Measurements from ENCODE around the gene MED9. TPM values are rescaled to one million over a fixed set of nuclear protein-coding genes. Genes with fewer than 3 reads are reported as not detected.

The MED9 gene
- total RNA-seq, 2 donors from 2014 or later, result 7.0 to 8.8 TPM

DNA sequence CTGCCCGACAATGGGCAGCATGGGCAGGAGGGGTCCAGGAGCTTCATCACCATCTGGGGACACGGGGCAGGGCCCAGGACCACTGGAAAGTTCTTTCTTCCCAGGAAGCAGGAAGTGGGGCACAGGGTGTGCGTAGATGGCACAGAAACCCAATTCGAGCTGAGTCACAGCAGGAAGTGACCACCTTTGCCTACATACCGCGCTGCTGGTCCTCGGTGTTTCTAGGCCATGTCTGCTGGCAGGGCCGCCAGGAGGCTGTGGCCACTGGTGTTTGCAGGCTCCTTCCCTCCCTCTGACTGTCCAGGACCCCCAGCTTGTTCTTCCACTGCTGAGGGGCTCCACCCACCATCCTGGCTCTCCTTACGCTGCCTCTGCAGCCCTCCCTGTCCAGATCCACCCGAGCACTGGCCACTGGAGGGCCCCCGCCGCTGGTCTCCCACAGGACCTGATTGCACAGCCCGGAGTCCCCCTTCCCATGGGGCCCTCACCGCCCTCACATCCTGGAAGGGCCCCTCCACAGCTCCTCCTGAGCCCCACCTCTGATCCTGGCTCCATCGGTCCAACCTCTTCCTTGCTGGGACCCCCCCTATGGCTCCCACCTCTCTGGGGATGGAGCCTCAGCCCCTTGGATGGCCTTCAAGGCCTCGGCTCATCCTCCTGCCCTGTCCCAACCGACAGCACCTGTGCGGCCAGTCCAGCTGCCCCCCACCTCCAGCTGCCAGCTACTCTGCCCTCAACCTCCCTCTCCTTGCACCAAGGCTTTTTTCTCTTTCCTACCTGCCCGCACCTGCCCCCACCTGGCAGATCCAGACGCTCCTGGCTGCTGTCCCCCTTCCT is 33.9 kb downstream of the MED9 start:
- intact Hi-C loops (cut with DNase I), result no loop called here
- peak; percentile 65 for DNase-seq (ENCODE audit: low spot score)

GRCh38 chr17:17511293-17511741 is 34.5 kb downstream of the MED9 start:
- DNase-seq (ENCODE audit: low spot score), result peak; percentile 81
- intact Hi-C loops (cut with DNase I), result no loop called here

GRCh38 chr17:17511881-17512858 is 35.4 kb downstream of the MED9 start:
- intact Hi-C loops (cut with DNase I), result no loop called here
- DNase-seq (ENCODE audit: low spot score), result peak; percentile 80

DNA sequence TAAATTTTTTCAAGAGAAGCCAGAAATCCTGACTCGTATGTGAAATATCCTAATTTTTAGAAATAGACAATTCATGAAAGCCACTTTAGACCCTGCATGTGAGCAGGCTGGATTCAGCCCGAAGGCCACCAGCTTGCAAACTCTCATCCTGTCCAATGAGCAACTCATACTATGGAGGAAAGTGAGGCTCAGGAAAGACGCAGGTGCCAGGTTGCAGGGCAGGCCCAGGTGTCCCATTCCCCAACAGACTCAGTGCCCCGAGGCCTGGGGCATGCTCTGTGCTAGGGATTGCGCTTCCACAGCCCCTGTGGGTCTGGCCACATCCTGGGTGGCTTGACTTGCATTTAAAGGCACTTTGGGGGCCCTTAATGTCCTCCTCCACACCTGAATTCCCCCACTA is 36.1 kb downstream of the MED9 start:
- intact Hi-C loops (cut with DNase I), result no loop called here
- peak; percentile 66 for DNase-seq (ENCODE audit: low spot score)

DNA sequence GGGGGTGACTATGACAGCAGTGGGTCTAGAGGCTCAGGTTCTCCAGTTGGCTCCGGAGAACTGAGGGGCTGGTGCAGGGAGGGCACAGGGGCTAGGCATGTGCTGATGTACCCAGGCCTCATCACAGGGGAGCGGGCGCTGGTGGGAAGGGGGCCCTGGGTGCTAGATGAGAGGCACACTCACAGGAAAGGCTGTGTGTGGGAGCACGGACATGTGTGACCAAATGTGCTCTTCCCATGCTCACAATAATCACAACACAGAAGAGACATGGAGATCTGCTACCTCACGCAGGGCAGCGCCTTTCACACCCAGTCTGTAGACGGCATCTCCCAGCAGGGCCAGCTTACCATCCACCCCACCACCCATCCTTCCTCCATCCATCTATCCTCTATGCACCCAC is 36.8 kb downstream of the MED9 start:
- DNase-seq (ENCODE audit: low spot score), result peak; percentile 42
- intact Hi-C loops (cut with DNase I), result no loop called here

DNA sequence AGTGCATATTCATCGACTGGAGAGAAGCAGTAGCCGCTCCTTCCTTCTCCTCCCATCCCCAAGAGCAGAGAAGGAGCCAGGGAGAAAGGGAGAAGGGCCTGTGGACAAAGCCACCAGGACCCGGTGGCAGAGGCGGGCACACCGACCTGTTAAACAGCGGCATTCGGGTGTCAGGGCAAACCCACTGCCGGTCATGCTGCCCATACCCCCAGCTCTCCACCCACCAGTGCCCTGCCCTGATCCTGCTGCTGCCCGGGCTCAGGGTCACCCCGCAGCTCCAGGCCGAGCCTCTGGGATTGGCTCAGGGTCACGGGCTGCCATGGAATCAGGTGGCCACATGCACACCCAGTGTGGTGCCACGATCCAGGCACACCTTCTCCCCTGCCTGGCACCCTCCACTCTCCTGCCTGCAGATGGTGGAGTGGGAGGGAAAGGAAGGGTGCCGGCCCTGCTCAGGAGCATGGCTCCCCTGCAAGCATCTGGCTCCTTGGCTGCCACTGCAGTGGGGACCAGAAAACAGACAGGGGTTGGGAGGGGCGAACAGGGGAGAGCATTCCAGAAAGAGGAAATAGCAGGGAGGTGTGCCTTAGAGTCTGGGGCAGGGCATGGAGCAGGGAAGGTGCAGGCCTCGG is 37.7 kb downstream of the MED9 start:
- intact Hi-C loops (cut with DNase I), result no loop called here
- DNase-seq (ENCODE audit: low spot score), result peak; percentile 77

- no peak for DNase-seq (ENCODE audit: low spot score)
- intact Hi-C loops (cut with DNase I), result no loop called here
Measured at GRCh38 chr17:17514993-17515933, 38.5 kb downstream of the MED9 start.

DNA sequence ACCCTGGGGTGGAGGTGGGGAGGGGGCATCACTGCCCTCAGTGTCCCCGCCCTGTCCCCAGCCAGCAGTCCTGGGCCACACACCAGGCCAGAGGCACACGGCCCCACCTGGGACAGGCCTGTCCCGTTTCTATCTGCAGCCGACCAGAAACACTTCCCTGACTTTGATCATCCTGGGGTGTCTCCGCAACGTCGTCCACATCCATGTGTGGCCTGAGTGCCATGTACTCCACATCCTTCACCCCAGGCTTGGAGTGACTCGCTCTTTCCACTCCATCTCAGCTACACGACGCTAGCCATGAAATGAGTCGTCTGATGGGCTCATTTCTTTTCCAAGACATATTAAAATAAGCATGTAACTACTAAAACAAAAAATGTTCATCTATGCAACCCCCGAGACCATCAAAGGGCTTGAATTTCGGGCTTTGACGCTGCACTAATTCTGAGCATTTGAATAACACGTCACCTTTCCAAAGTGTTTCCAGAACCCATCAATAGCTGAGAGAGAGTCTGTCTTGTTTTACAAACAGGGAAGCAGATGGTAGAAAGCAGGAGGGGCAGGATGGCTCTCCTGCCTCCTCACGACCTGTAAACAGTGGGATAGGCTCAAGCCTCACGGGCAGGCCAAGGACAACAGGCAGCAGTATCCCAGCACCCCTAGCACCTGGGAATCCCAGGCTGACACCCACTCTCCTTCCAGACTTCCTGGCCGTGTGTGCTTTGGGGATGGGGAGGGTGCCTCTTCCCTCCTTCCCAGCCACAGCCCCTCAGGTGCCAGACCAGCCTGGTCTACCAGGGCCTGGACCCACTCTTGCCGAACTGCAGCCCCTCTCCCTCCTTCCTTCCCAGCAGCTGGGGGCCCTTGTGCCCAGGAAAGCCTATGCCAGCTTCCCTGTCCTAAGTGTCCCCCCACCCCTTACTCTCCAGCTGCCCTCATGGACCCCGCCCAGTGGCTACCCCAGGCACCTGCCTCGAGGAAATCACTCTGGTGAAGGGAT is 39.4 kb downstream of the MED9 start:
- DNase-seq (ENCODE audit: low spot score), result no peak
- intact Hi-C loops (cut with DNase I), result no loop called here

DNA sequence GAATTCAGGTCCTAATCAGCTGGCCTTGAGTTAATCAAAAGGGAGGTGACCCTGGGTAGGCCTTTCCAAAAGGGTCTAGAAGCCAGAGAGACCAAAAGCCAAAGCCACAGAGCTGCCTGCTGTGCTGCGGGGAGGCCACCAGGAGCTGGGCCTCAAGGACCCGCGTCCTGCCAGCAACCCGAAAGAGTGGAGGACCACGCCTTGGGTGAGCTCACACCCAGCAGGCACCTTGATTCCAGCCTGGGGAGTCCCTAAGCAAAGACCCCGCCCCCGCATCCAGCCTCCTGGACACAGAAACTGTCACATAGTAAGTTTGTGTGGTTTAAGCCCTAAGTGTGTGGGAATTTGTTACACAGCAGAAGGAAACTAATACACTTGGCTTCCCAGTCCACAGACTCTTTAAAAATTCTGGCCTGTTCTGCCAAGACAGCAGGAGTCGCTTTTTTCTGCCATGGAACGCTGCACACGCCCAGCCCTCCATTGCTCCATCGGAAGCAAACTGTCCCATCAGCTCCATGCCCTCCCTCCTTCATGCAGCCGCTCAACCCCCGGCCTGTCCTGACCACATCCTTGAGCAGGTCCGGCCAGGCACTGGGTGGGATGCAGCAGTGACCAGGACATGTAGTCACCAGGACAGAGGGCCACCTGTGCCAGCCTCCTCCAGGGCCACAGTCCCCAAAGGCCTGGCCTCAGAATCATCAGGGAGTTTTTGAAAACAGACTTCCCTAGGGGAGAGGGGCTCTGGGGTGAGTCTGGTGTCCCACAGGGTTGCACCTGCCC is 40.3 kb downstream of the MED9 start:
- DNase-seq (ENCODE audit: low spot score), result no peak
- intact Hi-C loops (cut with DNase I), result no loop called here

DNA sequence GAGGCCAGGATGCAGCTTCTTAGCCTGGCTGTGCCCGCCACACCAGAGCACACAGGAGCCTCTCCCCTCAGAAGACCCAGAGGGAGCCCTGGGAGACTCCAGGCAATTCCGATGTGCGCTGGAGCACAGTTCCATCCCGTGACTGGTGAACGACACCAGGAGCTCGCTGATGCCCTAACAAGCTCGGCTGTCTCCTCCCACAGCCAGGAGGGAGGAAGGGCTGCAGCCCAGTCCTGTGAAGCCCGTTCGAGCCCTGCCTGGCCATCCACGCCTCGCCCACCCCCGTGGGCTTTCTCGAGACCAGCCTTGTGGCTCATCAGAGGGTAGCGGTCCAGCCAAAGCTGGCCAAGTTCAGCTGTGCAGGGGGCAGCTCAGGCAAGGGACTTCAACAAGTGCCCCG is 41.2 kb downstream of the MED9 start:
- no peak for DNase-seq (ENCODE audit: low spot score)
- intact Hi-C loops (cut with DNase I), result no loop called here

DNA sequence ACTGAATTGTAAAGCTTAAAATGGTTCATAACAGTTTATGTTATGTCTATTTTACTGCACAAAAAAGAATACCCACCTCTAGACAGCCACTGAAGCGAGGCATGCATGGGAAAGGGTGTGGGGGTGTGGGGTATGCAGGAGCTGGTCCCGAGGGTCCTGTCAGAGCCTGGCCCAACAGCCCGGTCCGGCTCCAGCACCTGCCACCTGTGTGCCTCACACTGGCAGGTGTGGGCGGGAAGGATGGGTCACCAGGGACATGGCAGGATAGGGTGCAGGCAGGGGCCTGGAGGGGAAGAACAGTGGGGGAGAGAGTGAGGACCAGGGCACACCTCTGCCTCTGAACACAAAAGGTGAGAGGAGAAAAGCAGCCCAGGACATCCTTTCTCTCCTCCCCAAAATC is 42.2 kb downstream of the MED9 start:
- intact Hi-C loops (cut with DNase I), result no loop called here
- no peak for DNase-seq (ENCODE audit: low spot score)

- DNase-seq (ENCODE audit: low spot score), result no peak
- intact Hi-C loops (cut with DNase I), result loop anchor here in 1 of 2 donors (5.0 kb wide), 1 partner anchor 898 kb away; no protein-coding TSS in a partner anchor
Measured at GRCh38 chr17:17519886-17520285, 43.1 kb downstream of the MED9 start.

GRCh38 chr17:17520599-17521232 is 43.9 kb downstream of the MED9 start:
- intact Hi-C loops (cut with DNase I), result loop anchor here in 1 of 2 donors (5.0 kb wide), 1 partner anchor 898 kb away; no protein-coding TSS in a partner anchor
- DNase-seq (ENCODE audit: low spot score), result no peak

DNA sequence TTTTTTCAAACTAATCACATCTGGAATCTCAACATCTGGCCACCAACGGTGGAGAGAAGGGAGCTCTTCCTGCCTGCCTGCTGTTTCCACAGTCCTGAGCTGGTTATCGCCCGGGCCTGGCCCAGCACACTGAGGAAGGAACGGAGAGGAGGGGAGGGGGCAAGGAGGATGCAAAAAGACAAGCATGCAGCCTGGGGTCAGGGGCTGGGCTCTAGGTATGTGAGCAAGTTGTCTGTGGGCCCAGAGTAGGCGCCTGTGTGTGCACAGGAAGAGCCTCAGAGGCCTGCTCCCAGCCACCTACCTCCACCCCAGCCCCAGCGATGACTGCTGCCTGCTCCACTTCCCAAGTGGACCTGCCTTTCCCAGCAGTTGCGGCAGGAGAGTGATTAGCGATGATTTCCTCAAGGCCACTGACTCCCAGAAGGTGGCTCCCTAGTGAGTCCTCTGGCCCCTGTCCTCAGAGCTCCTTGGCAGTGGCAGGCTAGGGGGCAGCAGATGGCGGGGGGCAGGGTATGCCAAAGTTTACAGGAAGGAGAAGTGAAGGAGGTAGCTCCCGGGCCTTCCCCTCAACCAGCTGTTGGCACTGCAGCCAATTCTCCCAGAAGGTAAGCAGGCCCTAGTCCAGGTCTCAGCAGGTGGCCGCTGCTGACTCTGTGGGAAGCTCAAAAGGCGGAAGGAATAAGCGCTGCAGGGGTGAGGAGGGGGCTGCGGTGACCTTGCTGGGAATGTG is 46.4 kb downstream of the MED9 start:
- intact Hi-C loops (cut with DNase I), result loop anchor here in 1 of 2 donors (5.0 kb wide), 1 partner anchor 901 kb away; no protein-coding TSS in a partner anchor
- DNase-seq (ENCODE audit: low spot score), result no peak

All from posterior vena cava (tissue), 2 donors.